CD4-positive, alpha-beta T cell treated with Interleukin-12 subunit alpha and Interleukin-12 subunit beta, for 1 hour (primary cell): ENCODE measurements around the gene RPLP2.

Experiments used
- DNase-seq: peaks from one replicate; pipeline ENCODE4 v3.0.0-alpha.2; 2020

RPLP2 gene

GRCh38 chr11:774873-775592, 34.7 kb upstream of the RPLP2 start:
- DNase-seq, result no peak

DNA sequence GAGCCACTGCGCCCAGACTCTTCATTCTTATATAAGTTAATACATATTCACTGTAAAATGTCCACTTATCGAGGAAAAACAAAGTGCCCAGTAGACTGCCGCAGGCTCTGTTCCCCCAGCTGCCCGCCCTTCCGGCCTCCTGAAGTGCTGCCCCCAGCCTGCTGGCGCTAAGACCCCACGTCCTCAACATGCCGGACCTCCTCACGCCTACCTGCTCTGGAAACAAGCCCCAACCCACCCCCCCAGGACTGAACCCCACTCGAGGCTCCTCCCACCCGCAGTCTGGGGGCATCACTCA, 33.6 kb upstream of the RPLP2 start:
- DNase-seq, result no peak

DNA sequence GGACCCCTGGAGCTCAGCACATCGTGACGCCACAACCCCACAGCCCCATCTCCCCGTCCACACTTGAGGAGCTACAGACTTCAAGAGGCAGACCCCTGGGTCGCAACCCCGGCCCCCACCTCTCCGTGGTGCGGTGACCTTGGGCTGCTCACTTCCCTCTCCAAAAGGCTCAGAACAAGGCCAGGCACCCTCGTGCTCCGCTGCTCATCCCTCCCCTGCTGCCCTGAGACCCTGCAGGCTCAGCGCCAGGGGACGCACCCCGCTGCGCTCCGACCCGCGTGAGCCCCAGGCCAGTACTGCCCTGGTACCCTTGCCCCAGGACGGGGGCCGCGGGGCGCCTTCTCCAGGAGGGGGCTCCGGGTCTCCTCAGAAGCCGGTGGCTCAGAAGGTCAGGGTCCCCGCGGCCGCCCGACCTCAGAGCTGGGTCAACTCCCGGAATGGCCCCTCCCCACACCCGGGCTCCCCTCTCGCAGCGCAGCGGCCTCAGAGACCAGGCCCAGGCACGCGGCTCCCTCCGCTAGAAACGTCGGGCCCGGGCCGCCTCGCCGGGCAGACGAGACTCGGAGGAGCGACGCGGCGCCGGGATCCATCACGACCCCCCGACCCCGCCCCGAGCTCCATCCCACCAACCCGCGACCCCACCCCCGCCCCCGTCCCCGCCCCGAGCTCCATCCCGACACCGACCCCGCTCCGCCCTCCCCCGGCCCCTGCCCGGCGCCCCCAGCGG, 33.0 kb upstream of the RPLP2 start:
- no peak for DNase-seq

DNA sequence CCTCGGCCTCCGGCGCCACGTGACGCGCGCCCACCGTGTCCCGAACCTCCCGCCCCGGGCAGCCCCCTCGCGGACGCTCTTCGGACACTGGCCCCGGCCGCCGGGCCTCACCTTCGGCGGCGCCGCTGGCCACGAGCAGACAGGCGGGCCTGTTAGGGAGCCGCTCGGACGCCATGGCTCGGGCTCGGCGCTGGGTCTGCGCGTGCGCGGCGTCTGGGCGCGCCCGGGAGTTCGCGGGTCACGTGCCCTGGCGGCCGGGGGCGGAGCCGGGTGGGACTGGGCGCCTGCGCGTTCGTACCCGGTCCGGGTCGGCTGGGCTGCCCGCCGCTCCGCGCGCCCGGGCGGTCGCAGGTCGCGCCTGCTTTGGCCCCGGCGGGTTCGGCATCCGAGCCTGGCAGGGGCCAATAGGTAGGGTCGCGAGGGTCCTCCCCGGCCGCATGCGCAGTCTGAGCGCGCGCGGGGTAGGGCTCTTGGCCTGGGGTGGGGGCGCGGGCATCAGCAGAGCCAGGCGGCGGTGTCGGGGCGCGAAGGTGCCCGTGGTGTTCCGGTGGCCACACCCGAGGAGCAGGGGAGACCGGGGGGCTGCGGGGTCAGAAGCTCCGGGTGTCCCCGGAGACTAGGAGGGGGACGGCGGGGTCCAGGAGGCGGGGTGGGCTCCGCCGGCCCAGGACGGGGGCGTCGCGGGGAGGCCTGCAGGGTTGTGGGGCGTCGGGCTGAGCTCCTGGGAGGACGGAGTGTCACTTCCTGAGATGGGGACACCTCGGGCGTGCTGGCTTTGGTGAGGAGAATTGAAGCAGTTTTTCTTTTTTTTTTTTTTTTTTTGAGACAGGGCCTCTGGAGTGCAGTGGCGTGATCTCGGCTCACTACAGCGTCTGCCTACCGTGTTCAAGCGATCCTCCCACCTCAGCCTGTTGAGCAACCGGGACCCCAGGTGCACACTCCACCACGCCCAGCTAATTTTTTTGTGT, 32.2 kb upstream of the RPLP2 start, which contains the start of gene GATD1:
GATD1 (minus strand) TSS at position 200 of the 968 bp plus-strand sequence; CDS start at position 175, 25 bp downstream.
- peak; percentile 94 for DNase-seq

DNA sequence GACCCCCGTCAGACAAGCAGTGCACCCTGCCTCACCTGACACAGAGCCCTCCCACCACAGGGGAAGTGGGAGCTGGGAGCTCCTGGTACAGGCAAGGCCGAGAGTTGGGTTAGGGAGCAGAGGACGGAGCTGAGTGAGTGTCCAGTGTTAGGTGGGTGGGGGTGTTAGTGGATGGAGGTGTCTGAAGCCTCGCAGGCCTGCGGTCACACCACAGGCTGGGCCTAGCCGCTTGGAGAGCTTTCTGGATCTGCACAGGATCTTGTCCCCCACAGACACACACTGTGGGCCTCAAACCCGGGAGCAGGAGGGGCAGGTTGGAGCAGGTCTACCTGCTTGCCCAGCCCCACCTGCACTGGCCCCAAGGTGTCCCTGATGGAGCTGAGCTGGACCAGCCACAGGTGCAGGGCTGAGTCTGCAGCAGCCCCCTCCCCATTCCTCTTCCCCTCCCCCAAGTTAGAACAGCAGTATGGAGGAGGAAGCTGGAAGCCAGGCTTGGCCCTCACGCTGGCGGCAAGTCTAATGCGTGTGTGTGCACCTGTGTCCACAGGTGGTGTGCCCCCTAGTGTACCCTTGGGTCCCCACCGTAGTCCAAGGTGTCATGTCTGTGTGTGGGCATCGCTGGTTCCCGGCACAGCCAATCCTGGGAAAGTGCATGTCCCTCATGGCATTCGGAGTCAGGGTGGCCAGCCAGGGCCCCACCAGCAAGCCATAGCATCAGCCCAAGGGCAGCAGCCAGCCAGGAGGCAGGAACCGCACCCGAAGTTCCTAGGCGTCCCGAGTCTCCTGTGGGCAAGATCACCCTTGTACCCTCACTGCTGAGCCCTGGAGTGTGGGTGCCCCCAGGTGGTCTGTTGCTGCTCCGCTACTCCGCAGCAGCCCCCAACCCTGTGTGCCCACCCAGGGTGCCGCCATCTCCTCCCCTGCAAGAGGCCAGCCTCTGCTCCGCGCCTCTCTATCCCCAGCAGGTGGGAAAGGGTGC, 30.5 kb upstream of the RPLP2 start:
- no peak for DNase-seq

- DNase-seq, result no peak
Observed at GRCh38 chr11:779955-780532, 29.7 kb upstream of the RPLP2 start.

GRCh38 chr11:782264-783174, 27.2 kb upstream of the RPLP2 start:
- DNase-seq, result no peak

- peak; percentile 31 for DNase-seq
Observed at GRCh38 chr11:783581-784015, 26.2 kb upstream of the RPLP2 start.

- no peak for DNase-seq
Observed at GRCh38 chr11:786235-787083, 23.3 kb upstream of the RPLP2 start.

- DNase-seq, result no peak
Observed at GRCh38 chr11:787084-787675, 22.6 kb upstream of the RPLP2 start.

GRCh38 chr11:788009-788640, 21.6 kb upstream of the RPLP2 start:
- no peak for DNase-seq

- DNase-seq, result no peak
Observed at GRCh38 chr11:788953-789940, 20.5 kb upstream of the RPLP2 start.

DNA sequence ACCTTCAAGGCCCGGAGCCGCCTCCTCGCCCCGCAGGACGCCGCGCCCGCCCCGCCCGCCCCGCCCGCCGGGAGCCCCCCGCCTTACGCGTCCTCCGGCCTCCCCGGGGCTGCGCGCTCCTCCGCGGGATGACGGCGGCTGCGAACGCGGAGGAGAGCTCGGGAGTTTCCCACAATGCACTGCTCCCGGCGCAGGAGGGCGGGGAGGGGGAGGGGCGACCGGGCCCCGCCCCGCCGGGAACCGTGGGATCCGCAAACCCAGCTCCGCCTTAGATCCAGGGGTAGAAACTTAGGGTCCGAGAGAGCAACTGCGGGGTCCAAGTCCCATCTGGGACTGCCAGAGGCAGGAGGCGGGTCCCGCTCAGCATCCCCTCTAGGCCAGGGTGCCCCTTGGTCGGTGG, 19.8 kb upstream of the RPLP2 start, which contains the start of gene CEND1:
CEND1 (minus strand) TSS at position 148 of the 400 bp plus-strand sequence. CDS start 1,514 bp downstream, outside the sequence.
- peak; percentile 55 for DNase-seq

GRCh38 chr11:790721-791564, 18.8 kb upstream of the RPLP2 start:
- no peak for DNase-seq

- DNase-seq, result no peak
Observed at GRCh38 chr11:791658-792534, 17.9 kb upstream of the RPLP2 start.
